Measurements from ENCODE around the gene QRSL1. TPM values are rescaled to one million over a fixed set of nuclear protein-coding genes. Genes with fewer than 3 reads are reported as not detected.
A peak's percentile ranks its signal among the peaks of the same experiment; 100 is the strongest.

QRSL1 gene
- total RNA-seq, 1 experiment from 2014 or later: 19.5 TPM

GRCh38 chr6:106608080-106608668 lies 21.2 kb upstream of the QRSL1 start:
- Histone ChIP-seq H3K23ac (ENCODE audit: insufficient read length, low read depth, low read length) (no peak overlapping the region), H3K56ac (ENCODE audit: insufficient read length, low read depth, low read length) (no peak overlapping the region), H2BK20ac (ENCODE audit: low read depth, low read length, poor library complexity, severe bottlenecking) (no peak overlapping the region), H3K9ac (ENCODE audit: extremely low read depth, insufficient read length, low read length) (no peak overlapping the region), H2AFZ (ENCODE audit: low read length) (no peak overlapping the region), H3K4me2 (ENCODE audit: insufficient read depth, insufficient read length, low read length) (no peak overlapping the region), H3K9me3 (ENCODE audit: control insufficient read depth, low read depth, low read length) (no peaks in the 10 kb centered on the region), H3K79me1 (ENCODE audit: insufficient read depth, low read depth, low read length, poor library complexity, severe bottlenecking) (no peaks in the 10 kb centered on the region), H3K18ac (ENCODE audit: insufficient read length, low read depth, low read length) (no peak overlapping the region), H4K91ac (ENCODE audit: insufficient read length, low read depth, low read length) (no peak overlapping the region), H3K79me2 (ENCODE audit: insufficient read depth, low read length) (no peaks in the 10 kb centered on the region), H3K4me1 (ENCODE audit: insufficient read depth, low read length) (peaks cover 2% of the 10 kb centered on the region; the same call in 1 of the 2 replicates), H3K23me2 (ENCODE audit: insufficient read length, low read depth, low read length, poor library complexity, severe bottlenecking) (no peaks in the 10 kb centered on the region), H2BK15ac (ENCODE audit: low read depth, low read length) (no peak overlapping the region), H3K27ac (ENCODE audit: insufficient read length, low read depth, low read length) (no peak overlapping the region), H4K8ac (replicated peaks; ENCODE audit: insufficient read length, low read depth, low read length) (no peak overlapping the region), H2BK5ac (ENCODE audit: insufficient read length, low read length) (no peak overlapping the region), H4K5ac (ENCODE audit: insufficient read length, low read depth, low read length) (no peak overlapping the region), H3T11ph (ENCODE audit: low read length) (no peak overlapping the region), H2BK120ac (ENCODE audit: low read depth, low read length, poor library complexity, severe bottlenecking) (no peak overlapping the region), H3K4ac (ENCODE audit: low read depth, low read length) (no peak overlapping the region), H4K20me1 (ENCODE audit: control insufficient read depth, insufficient read depth, insufficient read length) (no peaks in the 10 kb centered on the region), H3K27me3 (ENCODE audit: insufficient read depth, low read length) (no peaks in the 10 kb centered on the region), H2BK12ac (ENCODE audit: insufficient read length, low read depth, low read length) (no peak overlapping the region), H3K14ac (ENCODE audit: insufficient read depth, low read length) (no peak overlapping the region), H2AK5ac (ENCODE audit: insufficient read length, low read length) (no peak overlapping the region)
- peak; percentile 81 for TF ChIP-seq CTCF (conservative IDR thresholded peaks at IDR 0.05)
- peaks cover 17 to 43% (median 23%) of the 10 kb centered on the region in 3 experiments for H3K36me3 Mint-ChIP-seq (ENCODE audit: insufficient read depth in 1 of 3, low read depth in 3 of 3)
- H3K27me3 Mint-ChIP-seq (ENCODE audit: low read depth): no peaks in the 10 kb centered on the region
- peaks cover 14 to 21% of the 10 kb centered on the region in 2 experiments for H3K9me3 Mint-ChIP-seq
- no peak overlapping the region for H3K4me3 Mint-ChIP-seq
- peaks cover 33 to 43% of the 10 kb centered on the region in 2 experiments for H3K4me1 Mint-ChIP-seq
- H3K27ac Mint-ChIP-seq: no peak overlapping the region; a peak in 1 of 7 replicates
- DNase-seq: no peak
- no CpG with 5 or more reads among the region's 2 CpGs for WGBS (ENCODE audit: extremely low coverage, insufficient read length, low lambda C conversion rate)

Measured in H9 (cell line).